OCI-LY1 (cell line): ENCODE results near the gene PARP15.

Experiments
- EZH2 ChIP-seq: fragments of 200-600 bp; sonication (generic), shearing (Covaris generic); IDR thresholded peaks from 2 replicates; pipeline ENCODE4 v1.8.0; 2017; ENCODE audit warnings: borderline replicate concordance, mixed run types, mild to moderate bottlenecking, antibody characterized with exemption, low read length, moderate library complexity, mixed read lengths
- TF ChIP-seq, protein P1 (sequence below): fragments of 200-600 bp; sonication (generic), shearing (Covaris generic); IDR thresholded peaks from 2 replicates; pipeline ENCODE4 v1.5.1; 2017; ENCODE audit warnings: mild to moderate bottlenecking, antibody characterized with exemption, low read length, moderate library complexity, mixed read lengths

DNA sequence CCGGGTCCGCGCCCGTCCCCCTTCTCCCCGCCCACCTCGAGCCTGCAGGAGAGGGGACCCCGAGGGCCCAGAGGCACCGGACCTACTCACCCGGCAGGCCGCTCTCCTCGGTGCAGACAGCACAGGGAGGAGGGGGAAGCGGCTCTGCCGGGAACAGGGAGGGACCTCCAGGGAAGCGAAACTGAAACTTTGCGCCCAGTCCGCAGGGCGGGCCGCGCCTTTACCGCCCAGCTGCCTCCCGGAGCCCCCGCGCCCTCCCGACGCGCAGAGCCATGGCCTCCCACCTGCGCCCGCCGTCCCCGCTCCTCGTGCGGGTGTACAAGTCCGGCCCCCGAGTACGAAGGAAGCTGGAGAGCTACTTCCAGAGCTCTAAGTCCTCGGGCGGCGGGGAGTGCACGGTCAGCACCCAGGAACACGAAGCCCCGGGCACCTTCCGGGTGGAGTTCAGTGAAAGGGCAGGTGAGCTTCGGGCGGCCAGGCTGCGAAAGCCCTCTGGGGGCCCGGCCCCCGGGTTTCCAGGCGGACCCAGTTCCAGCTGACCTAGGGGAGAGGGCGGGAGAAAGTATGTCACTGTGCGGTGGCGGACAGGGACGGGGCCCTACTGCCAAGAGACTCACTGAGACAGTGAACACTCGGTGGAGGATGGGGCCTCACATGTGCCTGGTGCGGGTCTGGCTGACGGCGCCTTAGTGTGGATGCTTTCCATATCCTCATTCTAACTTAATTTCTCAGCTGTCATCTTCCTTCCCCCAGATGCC, 13.1 kb upstream of the PARP15 start, which contains the start of the genes DTX3L and PARP9:
- TF ChIP-seq, protein P1, sequence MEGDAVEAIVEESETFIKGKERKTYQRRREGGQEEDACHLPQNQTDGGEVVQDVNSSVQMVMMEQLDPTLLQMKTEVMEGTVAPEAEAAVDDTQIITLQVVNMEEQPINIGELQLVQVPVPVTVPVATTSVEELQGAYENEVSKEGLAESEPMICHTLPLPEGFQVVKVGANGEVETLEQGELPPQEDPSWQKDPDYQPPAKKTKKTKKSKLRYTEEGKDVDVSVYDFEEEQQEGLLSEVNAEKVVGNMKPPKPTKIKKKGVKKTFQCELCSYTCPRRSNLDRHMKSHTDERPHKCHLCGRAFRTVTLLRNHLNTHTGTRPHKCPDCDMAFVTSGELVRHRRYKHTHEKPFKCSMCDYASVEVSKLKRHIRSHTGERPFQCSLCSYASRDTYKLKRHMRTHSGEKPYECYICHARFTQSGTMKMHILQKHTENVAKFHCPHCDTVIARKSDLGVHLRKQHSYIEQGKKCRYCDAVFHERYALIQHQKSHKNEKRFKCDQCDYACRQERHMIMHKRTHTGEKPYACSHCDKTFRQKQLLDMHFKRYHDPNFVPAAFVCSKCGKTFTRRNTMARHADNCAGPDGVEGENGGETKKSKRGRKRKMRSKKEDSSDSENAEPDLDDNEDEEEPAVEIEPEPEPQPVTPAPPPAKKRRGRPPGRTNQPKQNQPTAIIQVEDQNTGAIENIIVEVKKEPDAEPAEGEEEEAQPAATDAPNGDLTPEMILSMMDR: no peak
- no peak for TF ChIP-seq EZH2
